Right atrium auricular region (tissue), 2 donors: Measurements from ENCODE around the gene STK35. TPM values are rescaled to one million over a fixed set of nuclear protein-coding genes. Genes with fewer than 3 reads are reported as not detected.

Experiments used
- DNase-seq: peaks from one replicate; pipeline ENCODE4 v3.0.0-alpha.2; 2019; ENCODE audit warnings: low spot score
- H3K27ac ChIP-seq, 2 donors: fragments of 200-600 bp; sonication (generic); 1 replicate in 1 of 2; 2 replicates in 1 of 2; pipeline ENCODE4 v1.5.1; 2016 to 2019
- H3K27me3 ChIP-seq, 2 donors: fragments of 200-600 bp; sonication (generic); one replicate each; pipeline versions ENCODE4 v1.5.1 to v1.6.0; 2017 to 2019
- H3K36me3 ChIP-seq: fragments of 200-600 bp; sonication (generic); one replicate; pipeline ENCODE4 v1.5.1; 2016
- H3K4me1 ChIP-seq, 2 donors: fragments of 200-600 bp; sonication (generic); one replicate each; pipeline versions ENCODE4 v1.5.1 to v1.6.0; 2017 to 2019
- H3K4me3 ChIP-seq, 2 donors: fragments of 200-600 bp; sonication (generic); 1 replicate in 1 of 2; 2 replicates in 1 of 2; pipeline ENCODE4 v1.5.1; 2017 to 2019; ENCODE audit warnings: mild to moderate bottlenecking in 1 of 2, moderate library complexity in 1 of 2
- H3K9me3 ChIP-seq, 2 donors: fragments of 200-600 bp; sonication (generic); one replicate each; pipeline ENCODE4 v1.5.1; 2019
- total RNA-seq, 2 donors: library from RNA; depleted of rRNA; stranded (reverse); fragments of >200 nt; gene quantifications; one replicate each; pipeline ENCODE4 v1.1.0, GENCODE V29; 2016
- TF ChIP-seq, protein P1 (sequence below), 2 donors: fragments of 200-600 bp; sonication (generic); IDR thresholded peaks; one replicate each; pipeline ENCODE4 v1.5.1; 2019; ENCODE audit warnings: antibody characterized with exemption in 2 of 2

The STK35 gene
- total RNA-seq, 2 donors from 2014 or later: 15.0 to 18.8 TPM

DNA sequence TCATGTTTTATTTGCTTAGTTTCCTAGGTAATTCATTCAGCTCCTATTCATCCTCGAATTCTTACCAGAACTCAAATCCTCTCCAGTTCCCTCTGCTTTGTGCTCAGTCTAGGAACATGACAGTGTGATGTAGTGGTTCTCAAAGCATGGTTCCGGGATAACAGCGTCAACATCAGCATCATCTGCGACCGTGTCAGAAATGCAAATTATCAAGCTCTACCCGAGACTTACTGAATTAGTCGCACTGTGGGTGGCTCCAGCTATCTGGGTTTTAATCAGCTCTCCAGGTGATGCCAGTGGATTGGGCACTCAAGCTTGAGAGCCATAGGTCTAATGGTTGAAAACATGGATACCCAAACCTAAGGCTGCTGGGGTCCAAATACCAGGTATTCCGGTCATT, 7.7 kb upstream of the STK35 start:
- Histone ChIP-seq H3K27ac (no peak overlapping the region), H3K36me3 (no peaks in the 10 kb centered on the region), H3K9me3 (no peaks in the 10 kb centered on the region), H3K4me1 (no peaks in the 10 kb centered on the region), H3K27me3 (no peaks in the 10 kb centered on the region), H3K4me3 (no peak overlapping the region)
- TF ChIP-seq, protein P1, sequence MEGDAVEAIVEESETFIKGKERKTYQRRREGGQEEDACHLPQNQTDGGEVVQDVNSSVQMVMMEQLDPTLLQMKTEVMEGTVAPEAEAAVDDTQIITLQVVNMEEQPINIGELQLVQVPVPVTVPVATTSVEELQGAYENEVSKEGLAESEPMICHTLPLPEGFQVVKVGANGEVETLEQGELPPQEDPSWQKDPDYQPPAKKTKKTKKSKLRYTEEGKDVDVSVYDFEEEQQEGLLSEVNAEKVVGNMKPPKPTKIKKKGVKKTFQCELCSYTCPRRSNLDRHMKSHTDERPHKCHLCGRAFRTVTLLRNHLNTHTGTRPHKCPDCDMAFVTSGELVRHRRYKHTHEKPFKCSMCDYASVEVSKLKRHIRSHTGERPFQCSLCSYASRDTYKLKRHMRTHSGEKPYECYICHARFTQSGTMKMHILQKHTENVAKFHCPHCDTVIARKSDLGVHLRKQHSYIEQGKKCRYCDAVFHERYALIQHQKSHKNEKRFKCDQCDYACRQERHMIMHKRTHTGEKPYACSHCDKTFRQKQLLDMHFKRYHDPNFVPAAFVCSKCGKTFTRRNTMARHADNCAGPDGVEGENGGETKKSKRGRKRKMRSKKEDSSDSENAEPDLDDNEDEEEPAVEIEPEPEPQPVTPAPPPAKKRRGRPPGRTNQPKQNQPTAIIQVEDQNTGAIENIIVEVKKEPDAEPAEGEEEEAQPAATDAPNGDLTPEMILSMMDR (IDR thresholded peaks at IDR 0.05): no peak
- no peak for DNase-seq

DNA sequence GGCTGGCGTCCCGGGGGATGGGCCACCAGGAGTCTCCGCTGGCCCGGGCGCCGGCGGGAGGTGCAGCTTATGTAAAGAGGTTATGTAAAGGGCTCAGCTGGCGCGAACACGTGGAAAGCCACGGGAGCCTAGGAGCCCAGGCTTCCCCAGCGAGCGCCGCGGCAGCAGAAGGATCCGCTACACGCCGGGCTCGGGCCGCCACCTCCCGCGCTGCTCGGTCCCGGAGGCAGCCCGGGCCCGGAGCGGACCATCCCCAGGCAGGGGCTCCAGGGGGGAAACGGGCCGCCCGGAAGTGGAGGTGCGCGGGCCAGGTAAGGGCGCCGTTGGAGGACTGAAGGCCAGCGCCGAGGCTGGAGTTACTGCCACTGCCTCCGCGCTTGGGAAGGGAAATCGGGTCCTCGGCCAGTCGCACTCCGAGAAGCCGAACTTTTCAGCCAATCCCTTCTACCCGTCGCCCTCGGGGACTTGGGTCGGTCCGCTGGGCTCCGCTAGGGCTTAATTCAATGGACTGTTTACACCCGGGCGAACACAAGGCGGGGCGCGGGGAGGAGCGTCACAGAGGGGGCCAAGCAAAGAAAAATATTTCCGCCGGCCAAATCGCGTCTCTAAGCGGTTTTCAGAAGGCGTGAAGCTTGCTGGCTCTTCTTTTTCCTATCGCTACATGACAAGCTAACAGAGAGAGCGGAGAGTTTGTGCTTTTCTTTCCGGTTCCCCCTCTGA, 398 bp downstream of the STK35 start:
- H3K36me3 ChIP-seq: no peaks in the 10 kb centered on the region
- DNase-seq: peak; percentile 92
- H3K4me3 ChIP-seq: peak overlapping the region; percentile 82 to 89
- no peaks in the 10 kb centered on the region for H3K27me3 ChIP-seq
- peak overlapping the region; percentile 98 for H3K27ac ChIP-seq
- TF ChIP-seq, protein P1 (IDR thresholded peaks at IDR 0.05): no peak
- peaks cover 0 to 45% of the 10 kb centered on the region in 2 donors for H3K4me1 ChIP-seq
- H3K9me3 ChIP-seq: no peaks in the 10 kb centered on the region

DNA sequence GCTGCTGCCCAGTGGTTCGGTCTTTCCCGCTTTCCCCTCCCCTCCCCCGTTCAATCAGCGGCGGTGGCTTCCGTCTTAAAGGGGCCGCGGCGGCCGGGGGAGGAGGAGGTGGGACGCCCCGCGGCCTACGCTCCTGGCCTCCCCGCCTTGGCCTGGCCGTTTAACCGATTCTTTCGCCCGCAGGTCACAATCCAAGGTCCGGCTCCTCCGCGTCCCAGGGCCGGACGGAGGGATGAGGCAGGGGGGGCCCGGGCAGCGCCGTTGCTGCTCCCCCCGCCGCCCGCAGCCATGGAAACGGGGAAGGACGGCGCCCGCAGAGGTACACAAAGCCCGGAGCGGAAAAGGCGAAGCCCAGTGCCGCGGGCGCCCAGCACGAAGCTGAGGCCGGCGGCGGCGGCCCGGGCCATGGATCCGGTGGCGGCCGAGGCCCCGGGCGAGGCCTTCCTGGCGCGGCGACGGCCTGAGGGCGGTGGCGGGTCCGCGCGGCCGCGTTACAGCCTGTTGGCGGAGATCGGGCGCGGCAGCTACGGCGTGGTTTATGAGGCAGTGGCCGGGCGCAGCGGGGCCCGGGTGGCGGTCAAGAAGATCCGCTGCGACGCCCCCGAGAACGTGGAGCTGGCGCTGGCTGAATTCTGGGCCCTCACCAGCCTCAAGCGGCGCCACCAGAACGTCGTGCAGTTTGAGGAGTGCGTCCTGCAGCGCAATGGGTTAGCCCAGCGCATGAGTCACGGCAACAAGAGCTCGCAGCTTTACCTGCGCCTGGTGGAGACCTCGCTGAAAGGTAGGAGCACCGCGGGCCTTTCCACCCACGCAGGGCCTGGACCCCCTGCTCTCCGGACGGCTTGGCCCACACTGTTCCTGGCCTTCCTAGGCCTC, 1.2 kb downstream of the STK35 start:
- Histone ChIP-seq H3K36me3 (no peaks in the 10 kb centered on the region), H3K27me3 (no peaks in the 10 kb centered on the region), H3K4me1 (peaks cover 0 to 53% of the 10 kb centered on the region in 2 donors), H3K4me3 (peak overlapping the region; percentile 82 to 89), H3K9me3 (no peaks in the 10 kb centered on the region), H3K27ac (peak overlapping the region; percentile 98)
- peak; percentile 85 for DNase-seq
- TF ChIP-seq, protein P1 (IDR thresholded peaks at IDR 0.05): no peak

DNA sequence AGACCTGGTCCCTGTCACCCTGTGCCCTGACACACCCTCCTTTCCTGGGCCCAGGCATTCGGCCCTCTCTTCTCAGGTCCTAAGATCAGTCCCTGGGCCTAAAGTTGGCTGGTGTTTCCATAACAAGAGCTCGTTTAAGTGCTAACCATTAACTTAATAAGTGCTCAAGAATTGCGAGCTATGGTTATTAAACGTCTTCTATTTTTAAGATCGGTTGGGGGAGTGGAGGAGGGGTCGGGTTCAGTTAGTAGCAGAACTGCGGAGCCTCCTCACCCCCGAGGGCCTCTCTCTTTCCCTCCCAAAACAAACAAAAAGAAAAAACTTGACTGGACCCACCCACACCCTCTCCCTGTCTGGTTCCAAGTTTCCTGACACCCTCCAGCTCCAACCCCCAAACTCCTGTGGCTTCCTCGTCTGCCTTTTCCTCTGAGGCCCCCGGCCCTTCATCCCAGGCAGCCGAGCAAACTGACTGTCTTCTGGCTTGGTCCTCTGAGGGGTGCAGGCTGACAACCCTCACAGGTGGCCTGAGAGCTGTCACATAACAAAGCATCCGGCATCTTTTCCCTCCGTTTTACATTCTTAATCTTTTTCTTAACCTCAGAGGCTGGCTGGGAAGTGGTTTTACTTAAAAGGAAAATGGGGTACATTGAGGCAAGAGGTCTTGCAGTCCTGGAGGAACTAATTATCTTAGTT, 2.0 kb downstream of the STK35 start:
- DNase-seq: peak; percentile 36
- Histone ChIP-seq H3K4me3 (peak overlapping the region; percentile 82 to 89), H3K27me3 (no peaks in the 10 kb centered on the region), H3K4me1 (peaks cover 0 to 61% of the 10 kb centered on the region in 2 donors), H3K27ac (peak overlapping the region; percentile 98), H3K9me3 (no peaks in the 10 kb centered on the region), H3K36me3 (no peaks in the 10 kb centered on the region)
- TF ChIP-seq, protein P1 (IDR thresholded peaks at IDR 0.05): no peak

DNA sequence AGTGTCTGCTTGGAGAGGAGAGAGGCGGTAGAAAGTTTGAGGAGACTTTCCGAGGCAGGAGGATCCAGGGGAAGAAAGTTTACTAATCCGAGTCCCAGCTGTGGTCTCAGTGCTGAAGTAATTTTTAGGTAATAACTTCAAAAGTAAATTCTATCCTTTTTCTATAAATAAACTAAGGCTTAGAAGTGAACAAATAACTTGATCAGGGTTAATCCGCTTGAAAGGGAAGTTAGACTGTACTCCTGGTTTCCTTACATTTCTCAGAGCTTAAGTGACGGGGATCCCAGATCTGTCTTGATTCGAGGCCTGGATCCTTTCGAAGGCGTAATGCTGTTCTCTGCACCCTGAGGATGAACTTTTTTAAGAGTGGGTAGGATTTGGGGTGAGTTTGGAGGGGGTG, 2.6 kb downstream of the STK35 start:
- H3K4me1 ChIP-seq: peaks cover 0 to 67% of the 10 kb centered on the region in 2 donors
- TF ChIP-seq, protein P1 (IDR thresholded peaks at IDR 0.05): no peak

More for the DNA sequence above, 2.6 kb downstream of the STK35 start:
- DNase-seq: peak; percentile 5
- no peaks in the 10 kb centered on the region for H3K9me3 ChIP-seq
- H3K27ac ChIP-seq: peak overlapping the region; percentile 98
- no peaks in the 10 kb centered on the region for H3K27me3 ChIP-seq
- H3K4me3 ChIP-seq: peak overlapping the region; percentile 82 to 89
- no peaks in the 10 kb centered on the region for H3K36me3 ChIP-seq
